Neural progenitor cell (in vitro differentiated cells): ENCODE measurements around the gene IRF6. TPM values are rescaled to one million over a fixed set of nuclear protein-coding genes. Genes with fewer than 3 reads are reported as not detected.

Experiments used
- DNase-seq: peaks from one replicate; pipeline ENCODE4 v3.0.0-alpha.2; 2016; ENCODE audit warnings: low spot score
- H2AFZ ChIP-seq: fragments of 200-600 bp; sonication (generic); replicated peaks from 2 replicates; pipeline ENCODE4 v1.6.1; 2016; ENCODE audit warnings: antibody characterized with exemption
- H3F3A ChIP-seq: fragments of 200-600 bp; sonication (generic); 2 replicates; pipeline ENCODE4 v1.6.1; 2016; ENCODE audit warnings: antibody characterized with exemption, low read depth
- H3K27ac ChIP-seq: fragments of 200-600 bp; sonication (generic); 2 replicates; pipeline ENCODE4 v1.5.1; 2016; ENCODE audit warnings: mild to moderate bottlenecking
- H3K27me3 ChIP-seq: fragments of 200-600 bp; sonication (generic); 2 replicates; pipeline ENCODE4 v1.6.1; 2016; ENCODE audit warnings: mild to moderate bottlenecking, moderate library complexity
- H3K36me3 ChIP-seq: fragments of 200-600 bp; sonication (generic); 2 replicates; pipeline ENCODE4 v1.5.1; 2016
- H3K4me1 ChIP-seq: fragments of 200-600 bp; sonication (generic); 2 replicates; pipeline ENCODE4 v1.6.1; 2016; ENCODE audit warnings: mixed run types
- H3K4me2 ChIP-seq: fragments of 200-600 bp; sonication (generic); 2 replicates; pipeline ENCODE4 v1.6.1; 2016
- H3K4me3 ChIP-seq: fragments of 200-600 bp; sonication (generic); 2 replicates; pipeline ENCODE4 v1.5.1; 2016
- H3K79me2 ChIP-seq: fragments of 200-600 bp; sonication (generic); 2 replicates; pipeline ENCODE4 v1.6.1; 2016; ENCODE audit warnings: low read depth
- H3K9ac ChIP-seq: fragments of 200-600 bp; sonication (generic); 2 replicates; pipeline ENCODE4 v1.6.1; 2016
- H3K9me3 ChIP-seq: fragments of 200-600 bp; sonication (generic); 2 replicates; pipeline ENCODE4 v1.5.1; 2016; ENCODE audit warnings: low read depth
- H4K20me1 ChIP-seq: fragments of 200-600 bp; sonication (generic); 2 replicates; pipeline ENCODE4 v1.6.1; 2016; ENCODE audit warnings: low read depth
- H3K27ac Mint-ChIP-seq: 3 replicates; pipeline ENCODE4 v1.8.0; 2021; ENCODE audit warnings: mixed read lengths
- H3K27me3 Mint-ChIP-seq: 2 replicates; pipeline ENCODE4 v1.8.0; 2022; ENCODE audit warnings: low read depth, mild to moderate bottlenecking, inconsistent platforms, moderate library complexity, mixed read lengths; ENCODE audit not compliant: insufficient read depth
- H3K36me3 Mint-ChIP-seq: 3 replicates; pipeline ENCODE4 v1.8.0; 2021; ENCODE audit warnings: mixed read lengths
- H3K4me1 Mint-ChIP-seq: 3 replicates; pipeline ENCODE4 v1.8.0; 2021; ENCODE audit warnings: mixed read lengths
- H3K4me3 Mint-ChIP-seq: 3 replicates; pipeline ENCODE4 v1.8.0; 2021; ENCODE audit warnings: mild to moderate bottlenecking, moderate library complexity, mixed read lengths
- H3K9me3 Mint-ChIP-seq: 3 replicates; pipeline ENCODE4 v1.8.0; 2020; ENCODE audit warnings: mixed read lengths
- CTCF ChIP-seq: fragments of 200-600 bp; sonication (generic); IDR thresholded peaks from 2 replicates; pipeline ENCODE4 v1.5.1; 2017; ENCODE audit warnings: antibody characterized with exemption, mild to moderate bottlenecking
- EZH2 ChIP-seq: fragments of 200-600 bp; sonication (generic); IDR thresholded peaks from 2 replicates; pipeline ENCODE4 v1.6.1; 2017; ENCODE audit warnings: antibody characterized with exemption, mild to moderate bottlenecking, moderate library complexity
- EZH2phosphoT487 ChIP-seq: fragments of 200-600 bp; sonication (generic); IDR thresholded peaks from 2 replicates; pipeline ENCODE4 v1.6.1; 2017; ENCODE audit warnings: antibody characterized with exemption
- total RNA-seq: library from RNA; depleted of rRNA; stranded (reverse); fragments of >200 nt; gene quantifications from 2 replicates; pipeline ENCODE4 v1.2.3, GENCODE V29; 2015; ENCODE audit warnings: low replicate concordance

The IRF6 gene
- total RNA-seq, 1 donor from 2014 or later = 3.3 TPM

- Mint-ChIP-seq H3K4me1 (peaks cover 10% of the 10 kb centered on the region), H3K9me3 (no peaks in the 10 kb centered on the region), H3K4me3 (no peak overlapping the region), H3K36me3 (no peaks in the 10 kb centered on the region), H3K27me3 (peaks cover 8% of the 10 kb centered on the region), H3K27ac (no peak overlapping the region)
- no peak overlapping the region for H3K27ac ChIP-seq
- H3K4me3 ChIP-seq = no peak overlapping the region
- no peaks in the 10 kb centered on the region for H3K9me3 ChIP-seq
- no peak overlapping the region for H3K4me2 ChIP-seq
- peak; percentile 52 for DNase-seq
- no peak for TF ChIP-seq EZH2phosphoT487
- TF ChIP-seq CTCF = peak; percentile 83
- no peak for TF ChIP-seq EZH2
- peak overlapping the region; percentile 59 for H2AFZ ChIP-seq
- H3K9ac ChIP-seq = no peak overlapping the region
- H3F3A ChIP-seq = peaks cover 4% of the 10 kb centered on the region
- H4K20me1 ChIP-seq = no peaks in the 10 kb centered on the region
- H3K36me3 ChIP-seq = no peaks in the 10 kb centered on the region
- H3K27me3 ChIP-seq = peaks cover 44% of the 10 kb centered on the region
- H3K4me1 ChIP-seq = no peaks in the 10 kb centered on the region
- H3K79me2 ChIP-seq = peaks cover 2% of the 10 kb centered on the region
These were observed 17.4 kb upstream of the IRF6 start for GRCh38 chr1:209823143-209824041.

- Histone ChIP-seq H2AFZ (peak overlapping the region; percentile 59), H3K4me2 (no peak overlapping the region)
- H3K36me3 Mint-ChIP-seq = no peaks in the 10 kb centered on the region
These were observed 16.8 kb upstream of the IRF6 start for GRCh38 chr1:209822706-209823105.

GRCh38 chr1:209820986-209821385, 15.0 kb upstream of the IRF6 start:
- Histone ChIP-seq H2AFZ (no peak overlapping the region), H3K4me3 (no peak overlapping the region), H3K9me3 (no peaks in the 10 kb centered on the region), H3K9ac (no peak overlapping the region), H3K27ac (no peak overlapping the region), H3F3A (no peaks in the 10 kb centered on the region), H3K36me3 (no peaks in the 10 kb centered on the region), H3K27me3 (peaks cover 44% of the 10 kb centered on the region), H4K20me1 (no peaks in the 10 kb centered on the region), H3K4me1 (no peaks in the 10 kb centered on the region), H3K4me2 (no peak overlapping the region), H3K79me2 (no peaks in the 10 kb centered on the region)
- TF ChIP-seq EZH2phosphoT487 (no peak), EZH2 (no peak), CTCF (no peak)
- DNase-seq = no peak
- Mint-ChIP-seq H3K4me3 (no peak overlapping the region), H3K9me3 (no peaks in the 10 kb centered on the region), H3K27ac (no peak overlapping the region), H3K36me3 (no peaks in the 10 kb centered on the region), H3K4me1 (no peaks in the 10 kb centered on the region), H3K27me3 (peaks cover 6% of the 10 kb centered on the region)

More at GRCh38 chr1:209822706-209823105, 16.8 kb upstream of the IRF6 start:
- no peak overlapping the region for H3K4me3 Mint-ChIP-seq
- no peaks in the 10 kb centered on the region for H3K79me2 ChIP-seq
- no peak overlapping the region for H3K9ac ChIP-seq
- H3K27ac ChIP-seq = no peak overlapping the region
- H3K27ac Mint-ChIP-seq = no peak overlapping the region
- no peaks in the 10 kb centered on the region for H3K9me3 Mint-ChIP-seq
- TF ChIP-seq CTCF (no peak), EZH2phosphoT487 (no peak), EZH2 (no peak)
- H3F3A ChIP-seq = no peaks in the 10 kb centered on the region
- H3K27me3 Mint-ChIP-seq = peaks cover 9% of the 10 kb centered on the region
- H3K4me3 ChIP-seq = no peak overlapping the region
- H3K36me3 ChIP-seq = no peaks in the 10 kb centered on the region
- no peaks in the 10 kb centered on the region for H3K4me1 ChIP-seq
- H4K20me1 ChIP-seq = no peaks in the 10 kb centered on the region
- H3K27me3 ChIP-seq = peaks cover 44% of the 10 kb centered on the region
- no peaks in the 10 kb centered on the region for H3K9me3 ChIP-seq
- H3K4me1 Mint-ChIP-seq = peaks cover 6% of the 10 kb centered on the region
- no peak for DNase-seq
